OCI-LY7 (cell line): Measurements from ENCODE around the gene TBC1D10A.

Source experiments
- CTCF ChIP-seq: fragments of 200-600 bp; sonication (generic); conservative IDR thresholded peaks from 2 replicates; pipeline ENCODE4 v1.5.1; 2014; ENCODE audit warnings: mild to moderate bottlenecking, antibody characterized with exemption, low read length, moderate library complexity, mixed read lengths
- EZH2phosphoT487 ChIP-seq: fragments of 200-600 bp; sonication (generic); IDR thresholded peaks from 2 replicates; pipeline ENCODE4 v1.6.1; 2018; ENCODE audit warnings: low read depth, borderline replicate concordance, mild to moderate bottlenecking, mixed run types, antibody characterized with exemption, low read length, moderate library complexity, mixed read lengths

- no peak for TF ChIP-seq CTCF
- no peak for TF ChIP-seq EZH2phosphoT487
Observed at GRCh38 chr22:30279932-30280331, 46.8 kb downstream of the TBC1D10A start.
